CD14-positive monocyte (primary cell): ENCODE data around the gene RWDD3. TPM values are rescaled to one million over a fixed set of nuclear protein-coding genes. Genes with fewer than 3 reads are reported as not detected.

Experiments used
- DNase-seq, 3 donors: peaks; one replicate each; pipeline ENCODE4 v3.0.0-alpha.2; 2011 to 2022
- H2AFZ ChIP-seq: 2 replicates; pipeline ENCODE4 v1.6.0; 2012; ENCODE audit warnings: mild to moderate bottlenecking, low read depth, low read length, inconsistent platforms; ENCODE audit not compliant: insufficient read depth, poor library complexity, severe bottlenecking
- H3K27ac ChIP-seq, 2 donors: 1 replicate in 1 of 2; 2 replicates in 1 of 2; pipeline ENCODE4 v1.5.1; 2012 to 2013; ENCODE audit warnings: low read length in 2 of 2, control low read depth in 1 of 2, inconsistent platforms in 1 of 2, low read depth in 1 of 2, mild to moderate bottlenecking in 1 of 2
- H3K27me3 ChIP-seq, 2 donors: one replicate each; pipeline versions ENCODE4 v1.6.0 to v1.6.1; 2011 to 2013; ENCODE audit warnings: low read length in 2 of 2; ENCODE audit not compliant: control insufficient read depth in 2 of 2, insufficient read depth in 2 of 2
- H3K36me3 ChIP-seq, 2 donors: replicated peaks in 1 of 2; 1 replicate in 1 of 2; 2 replicates in 1 of 2; pipeline versions ENCODE4 v1.5.1 to v1.6.1; 2012 to 2013; ENCODE audit warnings: low read length in 2 of 2, control low read depth in 1 of 2, inconsistent platforms in 1 of 2, mild to moderate bottlenecking in 1 of 2; ENCODE audit not compliant: insufficient read depth in 2 of 2, control insufficient read depth in 1 of 2
- H3K4me1 ChIP-seq, 2 donors: 1 replicate in 1 of 2; 2 replicates in 1 of 2; pipeline versions ENCODE4 v1.5.1 to v1.6.1; 2012 to 2013; ENCODE audit warnings: low read length in 2 of 2, control low read depth in 1 of 2, inconsistent platforms in 1 of 2, mild to moderate bottlenecking in 1 of 2, moderate library complexity in 1 of 2; ENCODE audit not compliant: insufficient read depth in 2 of 2, control insufficient read depth in 1 of 2
- H3K4me2 ChIP-seq: replicated peaks from 2 replicates; pipeline ENCODE3; 2012; ENCODE audit warnings: low read length, moderate library complexity, mild to moderate bottlenecking; ENCODE audit not compliant: poor library complexity, severe bottlenecking; ENCODE audit errors: extremely low read depth
- H3K4me3 ChIP-seq, 3 experiments: fragments of 200-600 bp in 1 of 3; sonication (generic) in 1 of 3; replicated peaks in 1 of 3; 1 replicate in 2 of 3; 2 replicates in 1 of 3; pipeline ENCODE4 v1.5.1; 2011 to 2013; ENCODE audit warnings: low read length in 3 of 3, mild to moderate bottlenecking in 3 of 3, control low read depth in 2 of 3, low read depth in 2 of 3, inconsistent platforms in 1 of 3, moderate library complexity in 1 of 3
- H3K79me2 ChIP-seq: 2 replicates; pipeline ENCODE4 v1.6.0; 2012; ENCODE audit warnings: mild to moderate bottlenecking, control low read depth, inconsistent platforms, low read length, moderate library complexity; ENCODE audit not compliant: insufficient read depth
- H3K9ac ChIP-seq: 2 replicates; pipeline ENCODE4 v1.6.0; 2017; ENCODE audit warnings: low read length, mild to moderate bottlenecking; ENCODE audit not compliant: insufficient read depth, poor library complexity, severe bottlenecking
- H3K9me3 ChIP-seq, 2 donors: replicated peaks in 1 of 2; 1 replicate in 1 of 2; 2 replicates in 1 of 2; pipeline versions ENCODE4 v1.5.1 to v1.6.1; 2012 to 2013; ENCODE audit warnings: low read length in 2 of 2, control low read depth in 1 of 2; ENCODE audit not compliant: control insufficient read depth in 1 of 2, insufficient read depth in 1 of 2
- H4K20me1 ChIP-seq: 2 replicates; pipeline ENCODE4 v1.6.0; 2012; ENCODE audit warnings: mild to moderate bottlenecking, low read length, control low read depth, moderate library complexity; ENCODE audit not compliant: insufficient read depth
- H3K27ac Mint-ChIP-seq, 7 donors: one replicate each; pipeline ENCODE4 v1.8.0; 2020; ENCODE audit warnings: mild to moderate bottlenecking in 7 of 7, mixed read lengths in 7 of 7, moderate library complexity in 6 of 7, inconsistent platforms in 2 of 7
- H3K27me3 Mint-ChIP-seq, 3 donors: one replicate each; pipeline ENCODE4 v1.8.0; 2021 to 2022; ENCODE audit warnings: low read depth in 3 of 3, mild to moderate bottlenecking in 3 of 3, mixed read lengths in 3 of 3, moderate library complexity in 3 of 3, inconsistent platforms in 1 of 3
- H3K36me3 Mint-ChIP-seq, 2 donors: one replicate each; pipeline ENCODE4 v1.8.0; 2020; ENCODE audit warnings: mixed read lengths in 2 of 2, inconsistent platforms in 1 of 2, mild to moderate bottlenecking in 1 of 2
- H3K4me1 Mint-ChIP-seq: one replicate; pipeline ENCODE4 v1.8.0; 2020; ENCODE audit warnings: mild to moderate bottlenecking, mixed read lengths
- H3K4me3 Mint-ChIP-seq, 2 donors: one replicate each; pipeline ENCODE4 v1.8.0; 2020; ENCODE audit warnings: mild to moderate bottlenecking in 2 of 2, mixed read lengths in 2 of 2, moderate library complexity in 1 of 2
- H3K9me3 Mint-ChIP-seq, 7 donors: one replicate each; pipeline ENCODE4 v1.8.0; 2020 to 2022; ENCODE audit warnings: mixed read lengths in 7 of 7, mild to moderate bottlenecking in 6 of 7, moderate library complexity in 6 of 7, inconsistent platforms in 2 of 7
- CTCF ChIP-seq: fragments of 200-600 bp; IDR thresholded peaks from one replicate; pipeline ENCODE4 v1.8.0; 2022; ENCODE audit warnings: antibody characterized with exemption, mild to moderate bottlenecking
- WGBS: methylation state at CpG from one replicate; pipeline ENCODE4 v1.1.5; 2013; ENCODE audit warnings: missing lambda C conversion rate; ENCODE audit not compliant: insufficient coverage; 5-methylcytosine and 5-hydroxymethylcytosine counted together
- intact Hi-C, 2 donors: fragments of 100-400 bp; cut with micrococcal nuclease; formaldehyde crosslinking; loops; one replicate each; pipeline versions ENCODE4 v1.15.0 to v1.15.1; 2023
- polyA plus RNA-seq, 3 donors: library from polyadenylated mRNA; depleted of rRNA in 1 of 3; unstranded in 2 of 3; stranded (reverse) in 1 of 3; fragments of 300-500 nt in 2 of 3; fragments of >200 nt in 1 of 3; fragmentation: Illumina TruSeq in 2 of 3; gene quantifications; 1 replicate in 2 of 3; 2 replicates in 1 of 3; pipeline ENCODE4 v1.2.3, GENCODE V29; 2012 to 2021

RWDD3 gene
- polyA plus RNA-seq, 3 donors, result 9.2 to 20.1 (median 18.1) TPM

GRCh38 chr1:95193591-95193990 is 40.4 kb upstream of the RWDD3 start:
- TF ChIP-seq CTCF, result no peak
- Histone ChIP-seq H3K79me2 (no peaks in the 10 kb centered on the region), H3K4me2 (no peak overlapping the region), H2AFZ (no peak overlapping the region), H3K27me3 (no peaks in the 10 kb centered on the region), H3K4me3 (no peak overlapping the region), H3K27ac (no peak overlapping the region), H3K9ac (no peak overlapping the region), H4K20me1 (no peaks in the 10 kb centered on the region), H3K9me3 (no peaks in the 10 kb centered on the region), H3K4me1 (no peaks in the 10 kb centered on the region), H3K36me3 (no peaks in the 10 kb centered on the region)
- intact Hi-C loops, result no loop called here
- H3K4me1 Mint-ChIP-seq, result no peaks in the 10 kb centered on the region
- peaks cover 0 to 3% (median 2%) of the 10 kb centered on the region in 3 donors for H3K27me3 Mint-ChIP-seq
- no peaks in the 10 kb centered on the region for H3K36me3 Mint-ChIP-seq
- H3K27ac Mint-ChIP-seq, result no peak overlapping the region
- H3K9me3 Mint-ChIP-seq, result peaks cover 0 to 12% (median 3%) of the 10 kb centered on the region in 7 donors
- WGBS, result no CpG with 5 or more reads among the region's 1 CpG
- DNase-seq, result no peak
- H3K4me3 Mint-ChIP-seq, result no peak overlapping the region

GRCh38 chr1:95195046-95195445 is 39.0 kb upstream of the RWDD3 start:
- Histone ChIP-seq H3K79me2 (no peaks in the 10 kb centered on the region), H3K9ac (no peak overlapping the region), H2AFZ (no peak overlapping the region), H4K20me1 (no peaks in the 10 kb centered on the region), H3K27me3 (no peaks in the 10 kb centered on the region), H3K4me2 (no peak overlapping the region), H3K36me3 (no peaks in the 10 kb centered on the region), H3K9me3 (no peaks in the 10 kb centered on the region), H3K4me3 (no peak overlapping the region), H3K27ac (no peak overlapping the region), H3K4me1 (no peaks in the 10 kb centered on the region)
- no peak for DNase-seq
- Mint-ChIP-seq H3K27me3 (peaks cover 0 to 3% (median 0%) of the 10 kb centered on the region in 3 donors), H3K4me3 (no peak overlapping the region), H3K4me1 (no peaks in the 10 kb centered on the region), H3K9me3 (peaks cover 0 to 8% (median under 1%) of the 10 kb centered on the region in 7 donors), H3K36me3 (no peaks in the 10 kb centered on the region), H3K27ac (peak overlapping the region in 1 of 7 donors; percentile 28)
- intact Hi-C loops, result no loop called here
- no peak for TF ChIP-seq CTCF
- no CpG with 5 or more reads among the region's 3 CpGs for whole genome bisulfite sequencing
